ENCODE results near the gene SLN. TPM values are rescaled to one million over a fixed set of nuclear protein-coding genes. Genes with fewer than 3 reads are reported as not detected.
"Not testable (repeated sequence)": the region's sequence is repeated elsewhere in the genome, so short reads cannot be mapped to it uniquely, and the experiment has no call there.

The SLN gene
- total RNA-seq (1,000 to 10,000 TPM; 1,477 to 8,637 (median 4,141) TPM), polyA plus RNA-seq (1,000 to 10,000 TPM in 2 of 3 donors, 100 to 1,000 TPM in 1; 475 to 3,094 (median 2,485) TPM)
- long read RNA-seq, donor 1, transcript SLN-203 (3 exons, 906 nt), result minor isoform, 20 of 1,299 reads
- long read RNA-seq, donor 1, transcript SLN-202 (2 exons, 436 nt), result minor isoform, 42 of 1,299 reads
- long read RNA-seq, donor 1, transcript SLN-201 (2 exons, 722 nt), result major isoform, 1,165 of 1,299 reads
- long read RNA-seq, donor 1, partial matches to known transcripts, result 0 of 1,299 reads
- long read RNA-seq, donor 1, other reads (novel, unspliced or antisense), result 72 of 1,299 reads
- long read RNA-seq, donor 2, transcript SLN-201 (2 exons, 722 nt), result major isoform, 596 of 655 reads
- long read RNA-seq, donor 2, transcript SLN-202 (2 exons, 436 nt), result minor isoform, 12 of 655 reads
- long read RNA-seq, donor 2, partial matches to known transcripts, result 14 of 655 reads
- long read RNA-seq, donor 2, other reads (novel, unspliced or antisense), result 29 of 655 reads

- Histone ChIP-seq H3K27me3 (ENCODE audit: insufficient read depth in 3 of 3, low read length in 2 of 3) (no peaks in the 10 kb centered on the region), H3K4me1 (peaks cover 38% of the 10 kb centered on the region), H3K27ac (peak within 1 kb of the TSS; percentile 91), H3K4me3 (peak within 1 kb of the TSS; percentile 77), H3K9me3 (no peaks in the 10 kb centered on the region), H3K36me3 (ENCODE audit: insufficient read depth in 1 of 2, low read depth in 1 of 2) (peaks cover 0 to 14% of the 10 kb centered on the region in 2 donors)
- TF ChIP-seq CTCF (IDR thresholded peaks at IDR 0.05), result no peak
- ATAC-seq (peak; percentile 70 to 80 (median 74)), DNase-seq (peak in 1 of 2 donors; percentile 78)
- 13 to 31% (median 19%) methylated on average over 12 of the region's 12 CpGs for WGBS, 3 donors
- intact Hi-C loops (cut with DNase I), result no loop called here
These were observed at the start of gene SLN for GRCh38 chr11:107711861-107712755. SLN (minus strand) TSS chr11:107712056.

GRCh38 chr11:107758719-107759355 lies 47.0 kb upstream of the SLN start:
- DNase-seq; H3K36me3 ChIP-seq (ENCODE audit: insufficient read depth in 1 of 2, low read depth in 1 of 2); H3K4me1 ChIP-seq; ATAC-seq; H3K9me3 ChIP-seq; H3K27me3 ChIP-seq (ENCODE audit: insufficient read depth in 3 of 3, low read length in 2 of 3); H3K4me3 ChIP-seq; intact Hi-C loops (cut with DNase I); H3K27ac ChIP-seq: not testable (repeated sequence)
- WGBS, 3 donors, result 69 to 89% (median 76%) methylated on average over 6 to 7 of the region's 7 CpGs

GRCh38 chr11:107757661-107758060 lies 45.8 kb upstream of the SLN start:
- Histone ChIP-seq H3K9me3 (no peaks in the 10 kb centered on the region), H3K4me3 (no peak overlapping the region)

GRCh38 chr11:107756553-107756952 lies 44.7 kb upstream of the SLN start:
- DNase-seq, result no peak
- no peak for TF ChIP-seq CTCF (IDR thresholded peaks at IDR 0.05)
- intact Hi-C loops (cut with DNase I), result no loop called here
- H3K9me3 ChIP-seq, result no peaks in the 10 kb centered on the region
- no peak overlapping the region for H3K4me3 ChIP-seq
- H3K36me3 ChIP-seq (ENCODE audit: insufficient read depth in 1 of 2, low read depth in 1 of 2), result no peaks in the 10 kb centered on the region
- H3K27me3 ChIP-seq (ENCODE audit: insufficient read depth in 3 of 3, low read length in 2 of 3), result no peaks in the 10 kb centered on the region
- peaks cover 19% of the 10 kb centered on the region for H3K4me1 ChIP-seq
- no peak for ATAC-seq
- 83 to 93% (median 92%) methylated on average over 1 of the region's 1 CpG for WGBS, 3 donors
- H3K27ac ChIP-seq, result no peak overlapping the region

More at GRCh38 chr11:107757661-107758060, 45.8 kb upstream of the SLN start:
- WGBS, 3 donors, result 72 to 95% (median 84%) methylated on average over 1 of the region's 1 CpG
- ATAC-seq (peak in 3 of 4 donors; percentile 45 to 75 (median 67)), DNase-seq (no peak)
- Histone ChIP-seq H3K27ac (no peak overlapping the region), H3K4me1 (peaks cover 12% of the 10 kb centered on the region), H3K27me3 (ENCODE audit: insufficient read depth in 3 of 3, low read length in 2 of 3) (no peaks in the 10 kb centered on the region), H3K36me3 (ENCODE audit: insufficient read depth in 1 of 2, low read depth in 1 of 2) (no peaks in the 10 kb centered on the region)
- intact Hi-C loops (cut with DNase I), result no loop called here
- TF ChIP-seq CTCF (IDR thresholded peaks at IDR 0.05), result no peak
